OCI-LY7 (cell line): ENCODE data around the gene SLC2A2. TPM values are rescaled to one million over a fixed set of nuclear protein-coding genes. Genes with fewer than 3 reads are reported as not detected.

Experiments
- BruUV-seq: library from RNA; stranded (reverse); fragments of 400-500 nt; replicated peaks from 2 replicates; lab custom pipeline; 2021; lab: Mats Ljungman, UMichigan
- CTCF ChIA-PET: fragments of 300-600 bp; sonication (Branson Sonifier 250); formaldehyde crosslinking; loops from one replicate; lab custom pipeline; 2022; ENCODE audit warnings: antibody characterized with exemption; ENCODE audit not compliant: unreplicated experiment; lab: Charles Lee
- POLR2A ChIA-PET: fragments of 300-600 bp; sonication (Branson Sonifier 250); formaldehyde crosslinking; loops from one replicate; lab custom pipeline; 2022; ENCODE audit warnings: antibody characterized with exemption; lab: Charles Lee
- DNase-seq: peaks from one replicate; pipeline ENCODE4 v3.0.0-alpha.2; 2015; ENCODE audit warnings: low spot score
- H2AFZ ChIP-seq: fragments of 200-600 bp; sonication (generic), shearing (Covaris generic); 2 replicates; pipeline ENCODE4 v1.6.1; 2014; ENCODE audit warnings: mild to moderate bottlenecking, antibody characterized with exemption, low read length, moderate library complexity
- H3K27ac ChIP-seq: fragments of 200-600 bp; sonication (generic); 2 replicates; pipeline ENCODE4 v1.5.1; 2014; ENCODE audit warnings: mixed run types, low read depth, mild to moderate bottlenecking, moderate library complexity, low read length, inconsistent platforms; ENCODE audit not compliant: poor library complexity, severe bottlenecking
- H3K36me3 ChIP-seq: fragments of 200-600 bp; sonication (generic); 2 replicates; pipeline ENCODE4 v1.6.1; 2014; ENCODE audit warnings: mild to moderate bottlenecking, antibody characterized with exemption, low read length, moderate library complexity, mixed read lengths; ENCODE audit not compliant: insufficient read depth
- H3K4me1 ChIP-seq: fragments of 200-600 bp; sonication (generic); 2 replicates; pipeline ENCODE4 v1.5.1; 2014; ENCODE audit warnings: mild to moderate bottlenecking, low read length; ENCODE audit not compliant: insufficient read depth, poor library complexity, severe bottlenecking
- H3K4me2 ChIP-seq: fragments of 200-600 bp; sonication (generic); 2 replicates; pipeline ENCODE4 v1.6.1; 2014; ENCODE audit warnings: mild to moderate bottlenecking, low read length
- H3K4me3 ChIP-seq: fragments of 200-600 bp; sonication (generic); 2 replicates; pipeline ENCODE4 v1.5.1; 2014; ENCODE audit warnings: mild to moderate bottlenecking, low read depth, low read length; ENCODE audit not compliant: poor library complexity, severe bottlenecking
- H3K79me2 ChIP-seq: fragments of 200-600 bp; sonication (generic); 2 replicates; pipeline ENCODE4 v1.6.1; 2016; ENCODE audit warnings: low read depth, mild to moderate bottlenecking, low read length, moderate library complexity, mixed read lengths; ENCODE audit not compliant: insufficient read depth
- H3K9me2 ChIP-seq: fragments of 200-600 bp; sonication (generic); 2 replicates; pipeline ENCODE4 v1.6.1; 2016; ENCODE audit warnings: mild to moderate bottlenecking, low read length, mixed read lengths; ENCODE audit not compliant: insufficient read depth
- H3K9me3 ChIP-seq: fragments of 200-600 bp; sonication (generic); 2 replicates; pipeline ENCODE4 v1.6.1; 2014; ENCODE audit warnings: mild to moderate bottlenecking, mixed run types, low read length, mixed read lengths
- H4K20me1 ChIP-seq: fragments of 200-600 bp; sonication (generic); 2 replicates; pipeline ENCODE4 v1.6.1; 2014; ENCODE audit warnings: mild to moderate bottlenecking, antibody characterized with exemption, low read length, moderate library complexity, mixed read lengths; ENCODE audit not compliant: insufficient read depth
- EZH2phosphoT487 ChIP-seq: fragments of 200-600 bp; sonication (generic); IDR thresholded peaks from 2 replicates; pipeline ENCODE4 v1.6.1; 2018; ENCODE audit warnings: low read depth, borderline replicate concordance, mild to moderate bottlenecking, mixed run types, antibody characterized with exemption, low read length, moderate library complexity, mixed read lengths
- intact Hi-C: fragments of 100-400 bp; cut with micrococcal nuclease; formaldehyde crosslinking; loops from one replicate; pipeline ENCODE4 v1.10.0; 2022; ENCODE audit not compliant: unreplicated experiment
- total RNA-seq, 2 experiments: library from RNA; depleted of rRNA in 1 of 2; stranded (reverse); fragments of >200 nt in 1 of 2; shearing (Covaris generic) in 1 of 2; gene quantifications; 2 replicates each; pipeline ENCODE4 v1.2.3, GENCODE V29; 2014 to 2022
- TF ChIP-seq, protein P1 (sequence below): fragments of 200-600 bp; sonication (generic); conservative IDR thresholded peaks from 2 replicates; pipeline ENCODE4 v1.5.1; 2014; ENCODE audit warnings: mild to moderate bottlenecking, antibody characterized with exemption, low read length, moderate library complexity, mixed read lengths

SLC2A2 gene
- total RNA-seq, 2 experiments from 2014 or later, result not detected

DNA sequence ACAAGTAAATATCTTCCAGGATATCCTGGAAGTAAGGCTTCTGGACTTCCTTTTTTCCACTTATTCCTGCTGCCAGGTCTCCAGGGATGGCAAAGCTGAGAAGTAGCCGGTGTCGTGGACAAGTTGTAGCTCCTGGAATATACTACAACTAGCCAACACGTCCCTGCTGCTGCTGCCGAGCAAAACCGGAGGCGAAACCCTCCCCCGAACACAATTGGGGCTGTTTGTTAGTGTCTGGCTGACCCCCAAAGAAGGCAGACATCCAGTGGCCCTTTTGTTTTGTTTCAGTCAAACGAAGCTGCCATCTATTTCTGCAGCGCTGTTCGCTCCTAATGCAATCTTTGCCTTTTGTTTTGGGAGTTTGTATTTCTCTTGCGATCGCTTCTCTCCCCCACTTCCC, 72.8 kb downstream of the SLC2A2 start:
- no peak for DNase-seq
- H3K9me2 ChIP-seq, result no peaks in the 10 kb centered on the region
- no peaks in the 10 kb centered on the region for H3K4me1 ChIP-seq
- H3K4me2 ChIP-seq, result no peak overlapping the region
- no TSS peak for BruUV-seq
- intact Hi-C loops, result no loop called here
- CTCF ChIA-PET, result no interaction called here
- no peaks in the 10 kb centered on the region for H4K20me1 ChIP-seq
- no peak for TF ChIP-seq EZH2phosphoT487
- TF ChIP-seq, protein P1, sequence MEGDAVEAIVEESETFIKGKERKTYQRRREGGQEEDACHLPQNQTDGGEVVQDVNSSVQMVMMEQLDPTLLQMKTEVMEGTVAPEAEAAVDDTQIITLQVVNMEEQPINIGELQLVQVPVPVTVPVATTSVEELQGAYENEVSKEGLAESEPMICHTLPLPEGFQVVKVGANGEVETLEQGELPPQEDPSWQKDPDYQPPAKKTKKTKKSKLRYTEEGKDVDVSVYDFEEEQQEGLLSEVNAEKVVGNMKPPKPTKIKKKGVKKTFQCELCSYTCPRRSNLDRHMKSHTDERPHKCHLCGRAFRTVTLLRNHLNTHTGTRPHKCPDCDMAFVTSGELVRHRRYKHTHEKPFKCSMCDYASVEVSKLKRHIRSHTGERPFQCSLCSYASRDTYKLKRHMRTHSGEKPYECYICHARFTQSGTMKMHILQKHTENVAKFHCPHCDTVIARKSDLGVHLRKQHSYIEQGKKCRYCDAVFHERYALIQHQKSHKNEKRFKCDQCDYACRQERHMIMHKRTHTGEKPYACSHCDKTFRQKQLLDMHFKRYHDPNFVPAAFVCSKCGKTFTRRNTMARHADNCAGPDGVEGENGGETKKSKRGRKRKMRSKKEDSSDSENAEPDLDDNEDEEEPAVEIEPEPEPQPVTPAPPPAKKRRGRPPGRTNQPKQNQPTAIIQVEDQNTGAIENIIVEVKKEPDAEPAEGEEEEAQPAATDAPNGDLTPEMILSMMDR, result no peak
- no peak overlapping the region for H3K4me3 ChIP-seq
- H2AFZ ChIP-seq, result no peak overlapping the region
- H3K79me2 ChIP-seq, result no peaks in the 10 kb centered on the region
- H3K9me3 ChIP-seq, result no peaks in the 10 kb centered on the region
- H3K27ac ChIP-seq, result no peak overlapping the region
- no peaks in the 10 kb centered on the region for H3K36me3 ChIP-seq
- POLR2A ChIA-PET, result interaction anchor here (0.9 to 1.0 kb wide), 2 partner anchors 99 to 128 kb away, joined by 4 to 6 read pairs; no protein-coding TSS in a partner anchor

GRCh38 chr3:170953229-170953628, 73.3 kb downstream of the SLC2A2 start:
- Histone ChIP-seq H2AFZ (no peak overlapping the region), H3K36me3 (no peaks in the 10 kb centered on the region)

DNA sequence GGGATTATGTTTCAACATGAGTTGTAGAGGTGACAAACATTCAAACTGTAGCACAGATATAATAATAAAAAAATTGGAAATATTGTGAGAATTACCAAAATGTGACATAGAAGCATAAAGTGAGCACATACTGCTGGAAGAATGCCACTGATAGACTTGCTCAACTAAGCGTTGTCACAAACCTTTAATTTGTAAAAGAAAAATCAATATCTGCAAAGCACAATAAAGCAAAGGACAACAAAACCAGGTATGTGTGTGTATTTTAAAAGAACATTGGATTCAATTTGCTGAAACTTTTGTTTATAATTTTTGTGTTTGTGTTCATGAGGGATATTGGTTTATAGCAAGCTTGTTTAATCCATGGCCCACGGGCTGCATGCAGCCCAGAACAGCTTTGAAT, 77.3 kb downstream of the SLC2A2 start:
- CTCF ChIA-PET, result no interaction called here
- no peaks in the 10 kb centered on the region for H4K20me1 ChIP-seq
- intact Hi-C loops, result no loop called here
- POLR2A ChIA-PET, result interaction anchor here (0.6 to 1.1 kb wide), 2 partner anchors 65 to 1590 kb away, joined by 3 read pairs; no protein-coding TSS in a partner anchor
- TF ChIP-seq EZH2phosphoT487, result no peak
- TF ChIP-seq, protein P1, result no peak
- H3K9me3 ChIP-seq, result no peaks in the 10 kb centered on the region
- H3K36me3 ChIP-seq, result no peaks in the 10 kb centered on the region
- DNase-seq, result no peak
- no peaks in the 10 kb centered on the region for H3K4me1 ChIP-seq
- BruUV-seq, result no TSS peak
- H3K79me2 ChIP-seq, result no peaks in the 10 kb centered on the region
- H3K4me2 ChIP-seq, result no peak overlapping the region
- no peaks in the 10 kb centered on the region for H3K9me2 ChIP-seq
- H3K4me3 ChIP-seq, result no peak overlapping the region
- no peak overlapping the region for H3K27ac ChIP-seq
- no peak overlapping the region for H2AFZ ChIP-seq

More at GRCh38 chr3:170953229-170953628, 73.3 kb downstream of the SLC2A2 start:
- Histone ChIP-seq H3K79me2 (no peaks in the 10 kb centered on the region), H4K20me1 (no peaks in the 10 kb centered on the region), H3K27ac (no peak overlapping the region), H3K4me1 (no peaks in the 10 kb centered on the region), H3K9me3 (no peaks in the 10 kb centered on the region), H3K9me2 (no peaks in the 10 kb centered on the region), H3K4me3 (no peak overlapping the region), H3K4me2 (no peak overlapping the region)
- DNase-seq, result no peak
- no peak for TF ChIP-seq EZH2phosphoT487
- TF ChIP-seq, protein P1, result no peak
- POLR2A ChIA-PET, result interaction anchor here (1.0 kb wide), 1 partner anchor 99 kb away, joined by 4 read pairs; no protein-coding TSS in a partner anchor
- CTCF ChIA-PET, result no interaction called here
- intact Hi-C loops, result no loop called here
- BruUV-seq, result no TSS peak
